HEK293 (cell line): ENCODE results near the gene CD83.
A peak's percentile ranks its signal among the peaks of the same experiment; 100 is the strongest.

ENCODE experiments used
- CTCF ChIA-PET: fragments of 350-600 bp; formaldehyde crosslinking; extraction: SDS; loops from one replicate; lab custom pipeline; 2021; ENCODE audit warnings: antibody characterized with exemption; lab: Yijun Ruan, JAX
- POLR2A ChIA-PET: fragments of 300-600 bp; formaldehyde crosslinking; extraction: SDS; loops from one replicate; lab custom pipeline; 2020; ENCODE audit warnings: antibody characterized with exemption, inconsistent platforms; lab: Yijun Ruan, JAX
- H3K27ac ChIP-seq: fragments of 200-500 bp; sonication (Bioruptor generic); 2 replicates; pipeline ENCODE4 v1.5.1; 2014; ENCODE audit warnings: low read depth, low read length, control low read depth, inconsistent platforms; ENCODE audit errors: extremely low read depth
- H3K36me3 ChIP-seq, 2 experiments: fragments of 200-500 bp in 1 of 2; sonication (Bioruptor generic) in 1 of 2; 1 replicate in 1 of 2; 2 replicates in 1 of 2; pipeline ENCODE4 v1.5.1; 2014 to 2017; ENCODE audit warnings: inconsistent platforms in 2 of 2, low read length in 2 of 2; ENCODE audit not compliant: control insufficient read depth in 2 of 2, insufficient read depth in 1 of 2
- H3K4me1 ChIP-seq: fragments of 200-500 bp; sonication (Bioruptor generic); 2 replicates; pipeline ENCODE4 v1.5.1; 2014; ENCODE audit warnings: mild to moderate bottlenecking, low read length, inconsistent platforms; ENCODE audit not compliant: control insufficient read depth, insufficient read depth
- H3K4me3 ChIP-seq: 2 replicates; pipeline ENCODE4 v1.5.1; 2011; ENCODE audit warnings: low read depth, mild to moderate bottlenecking, control low read depth, low read length, moderate library complexity
- H3K9me3 ChIP-seq: fragments of 200-500 bp; sonication (Bioruptor generic); 2 replicates; pipeline ENCODE4 v1.5.1; 2014; ENCODE audit warnings: low read depth, low read length, inconsistent platforms; ENCODE audit not compliant: control insufficient read depth, insufficient read depth
- AEBP2 ChIP-seq: fragments of 450-650 bp; formaldehyde crosslinking; IDR thresholded peaks from 2 replicates; pipeline ENCODE4 v1.5.1; 2016; ENCODE audit warnings: missing biosample characterization, missing genetic modification characterization, borderline replicate concordance
- ATF2 ChIP-seq: fragments of 450-650 bp; formaldehyde crosslinking; IDR thresholded peaks from 2 replicates; pipeline ENCODE4 v1.5.1; 2016; ENCODE audit warnings: missing biosample characterization, missing genetic modification characterization, low read depth
- GLIS2 ChIP-seq: fragments of 450-650 bp; formaldehyde crosslinking; IDR thresholded peaks from 2 replicates; pipeline ENCODE4 v1.5.1; 2016; ENCODE audit warnings: missing biosample characterization, missing genetic modification characterization
- PBX3 ChIP-seq: sonication (generic); formaldehyde crosslinking; IDR thresholded peaks from 2 replicates; pipeline ENCODE4 v1.8.1; 2022; ENCODE audit warnings: mild to moderate bottlenecking, moderate library complexity, missing genetic modification reagents
- PRDM2 ChIP-seq: fragments of 450-650 bp; formaldehyde crosslinking; IDR thresholded peaks from 2 replicates; pipeline ENCODE4 v1.5.1; 2016; ENCODE audit warnings: missing biosample characterization, missing genetic modification characterization, borderline replicate concordance
- SCRT2 ChIP-seq: fragments of 450-650 bp; formaldehyde crosslinking; IDR thresholded peaks from 2 replicates; pipeline ENCODE4 v1.5.1; 2016; ENCODE audit warnings: missing biosample characterization, missing genetic modification characterization
- YY2 ChIP-seq: fragments of 450-650 bp; formaldehyde crosslinking; IDR thresholded peaks from 2 replicates; pipeline ENCODE4 v1.5.1; 2016; ENCODE audit warnings: missing biosample characterization, missing genetic modification characterization
- ZFP37 ChIP-seq: fragments of 450-650 bp; formaldehyde crosslinking; IDR thresholded peaks from 2 replicates; pipeline ENCODE4 v1.5.1; 2016; ENCODE audit warnings: missing biosample characterization, missing genetic modification characterization
- ZFP69B ChIP-seq: fragments of 450-650 bp; formaldehyde crosslinking; IDR thresholded peaks from 2 replicates; pipeline ENCODE4 v1.5.1; 2016; ENCODE audit warnings: missing biosample characterization, missing genetic modification characterization
- ZNF157 ChIP-seq: fragments of 450-650 bp; formaldehyde crosslinking; IDR thresholded peaks from 2 replicates; pipeline ENCODE4 v1.5.1; 2016; ENCODE audit warnings: missing biosample characterization, missing genetic modification characterization
- ZNF223 ChIP-seq: fragments of 450-650 bp; formaldehyde crosslinking; IDR thresholded peaks from 2 replicates; pipeline ENCODE4 v1.5.1; 2016; ENCODE audit warnings: missing biosample characterization, missing genetic modification characterization
- ZNF239 ChIP-seq: fragments of 450-650 bp; formaldehyde crosslinking; IDR thresholded peaks from 2 replicates; pipeline ENCODE4 v1.5.1; 2016; ENCODE audit warnings: missing biosample characterization, missing genetic modification characterization
- ZNF324 ChIP-seq: fragments of 450-650 bp; formaldehyde crosslinking; IDR thresholded peaks from 2 replicates; pipeline ENCODE4 v1.5.1; 2016; ENCODE audit warnings: missing biosample characterization, missing genetic modification characterization
- ZNF335 ChIP-seq: fragments of 450-650 bp; formaldehyde crosslinking; conservative IDR thresholded peaks from 2 replicates; pipeline ENCODE4 v1.5.1; 2016; ENCODE audit warnings: missing biosample characterization, missing genetic modification characterization
- ZNF398 ChIP-seq: fragments of 450-650 bp; formaldehyde crosslinking; IDR thresholded peaks from 2 replicates; pipeline ENCODE4 v1.5.1; 2017; ENCODE audit warnings: missing biosample characterization, missing genetic modification characterization
- ZNF433 ChIP-seq: fragments of 450-650 bp; formaldehyde crosslinking; IDR thresholded peaks from 2 replicates; pipeline ENCODE4 v1.5.1; 2016; ENCODE audit warnings: missing biosample characterization, missing genetic modification characterization, low read depth
- ZNF529 ChIP-seq: fragments of 450-650 bp; formaldehyde crosslinking; IDR thresholded peaks from 2 replicates; pipeline ENCODE4 v1.5.1; 2017; ENCODE audit warnings: missing genetic modification characterization, missing biosample characterization; ENCODE audit not compliant: insufficient replicate concordance
- ZNF544 ChIP-seq: fragments of 450-650 bp; formaldehyde crosslinking; IDR thresholded peaks from 2 replicates; pipeline ENCODE4 v1.5.0; 2017; ENCODE audit warnings: missing biosample characterization, missing genetic modification characterization
- ZNF629 ChIP-seq: fragments of 450-650 bp; formaldehyde crosslinking; IDR thresholded peaks from 2 replicates; pipeline ENCODE4 v1.5.1; 2017; ENCODE audit warnings: missing biosample characterization, missing genetic modification characterization
- ZNF658 ChIP-seq: fragments of 450-650 bp; formaldehyde crosslinking; IDR thresholded peaks from 2 replicates; pipeline ENCODE4; 2016; ENCODE audit warnings: missing biosample characterization, missing genetic modification characterization
- ZNF707 ChIP-seq: fragments of 450-650 bp; formaldehyde crosslinking; IDR thresholded peaks from 2 replicates; pipeline ENCODE4 v1.5.1; 2016; ENCODE audit warnings: missing biosample characterization, missing genetic modification characterization
- ZNF768 ChIP-seq: fragments of 450-650 bp; formaldehyde crosslinking; IDR thresholded peaks from 2 replicates; pipeline ENCODE4 v1.5.1; 2018; ENCODE audit warnings: missing biosample characterization, mild to moderate bottlenecking, missing genetic modification characterization
- ZNF777 ChIP-seq: fragments of 450-650 bp; formaldehyde crosslinking; IDR thresholded peaks from 2 replicates; pipeline ENCODE4 v1.5.1; 2017; ENCODE audit warnings: missing biosample characterization, missing genetic modification characterization, borderline replicate concordance
- ZSCAN4 ChIP-seq: fragments of 450-650 bp; formaldehyde crosslinking; IDR thresholded peaks from 2 replicates; pipeline ENCODE4 v1.5.1; 2017; ENCODE audit warnings: missing biosample characterization, missing genetic modification characterization

CD83 gene

GRCh38 chr6:14180609-14181008 lies 63.0 kb downstream of the CD83 start:
- POLR2A ChIA-PET, result no interaction called here
- H3K9me3 ChIP-seq, result no peaks in the 10 kb centered on the region
- CTCF ChIA-PET, result no interaction called here
- no peak overlapping the region for H3K27ac ChIP-seq
- no peak overlapping the region for H3K4me3 ChIP-seq
- TF ChIP-seq ZNF324 (no peak), ZNF707 (tag by site-specific recombination) (no peak), YY2 (tag by site-specific recombination) (no peak), ZNF239 (tag by site-specific recombination) (no peak), PRDM2 (tag by site-specific recombination) (no peak), ZNF658 (tag by site-specific recombination) (no peak), ZFP69B (tag by site-specific recombination) (no peak), GLIS2 (tag by site-specific recombination) (no peak), ZNF777 (tag by site-specific recombination) (no peak), ZNF768 (tag by site-specific recombination) (no peak), AEBP2 (tag by site-specific recombination) (no peak), ZNF223 (tag by site-specific recombination) (no peak), PBX3 (CRISPR knock-in tag) (no peak), ZNF335 (no peak), ZNF544 (tag by site-specific recombination) (no peak), ZNF433 (no peak), ZNF157 (no peak), ZNF529 (tag by site-specific recombination) (no peak)
- H3K36me3 ChIP-seq, result no peaks in the 10 kb centered on the region
- no peaks in the 10 kb centered on the region for H3K4me1 ChIP-seq

GRCh38 chr6:14182916-14183315 lies 65.3 kb downstream of the CD83 start:
- ChIA-PET POLR2A (no interaction called here), CTCF (interaction anchor here (0.6 to 1.7 kb wide), 3 partner anchors 9 to 274 kb away, joined by 3 to 4 read pairs (median 3); no protein-coding TSS in a partner anchor)
- Histone ChIP-seq H3K4me3 (no peak overlapping the region), H3K36me3 (no peaks in the 10 kb centered on the region), H3K27ac (no peak overlapping the region), H3K4me1 (no peaks in the 10 kb centered on the region), H3K9me3 (no peaks in the 10 kb centered on the region)
- peak; percentile 66 for TF ChIP-seq SCRT2 (tag by site-specific recombination)
- TF ChIP-seq ZNF398 (tag by site-specific recombination), result peak; percentile 47; the same call in 1 of the 2 replicates
- TF ChIP-seq ATF2, result peak; percentile 48; the same call in 1 of the 2 replicates
- peak; percentile 73 for TF ChIP-seq ZNF629 (tag by site-specific recombination)
- no peak for TF ChIP-seq ZFP37 (tag by site-specific recombination)
- TF ChIP-seq ZSCAN4 (tag by site-specific recombination), result peak; percentile 71
